ENCODE data around the gene NLRP14.

The NLRP14 gene, protein sequence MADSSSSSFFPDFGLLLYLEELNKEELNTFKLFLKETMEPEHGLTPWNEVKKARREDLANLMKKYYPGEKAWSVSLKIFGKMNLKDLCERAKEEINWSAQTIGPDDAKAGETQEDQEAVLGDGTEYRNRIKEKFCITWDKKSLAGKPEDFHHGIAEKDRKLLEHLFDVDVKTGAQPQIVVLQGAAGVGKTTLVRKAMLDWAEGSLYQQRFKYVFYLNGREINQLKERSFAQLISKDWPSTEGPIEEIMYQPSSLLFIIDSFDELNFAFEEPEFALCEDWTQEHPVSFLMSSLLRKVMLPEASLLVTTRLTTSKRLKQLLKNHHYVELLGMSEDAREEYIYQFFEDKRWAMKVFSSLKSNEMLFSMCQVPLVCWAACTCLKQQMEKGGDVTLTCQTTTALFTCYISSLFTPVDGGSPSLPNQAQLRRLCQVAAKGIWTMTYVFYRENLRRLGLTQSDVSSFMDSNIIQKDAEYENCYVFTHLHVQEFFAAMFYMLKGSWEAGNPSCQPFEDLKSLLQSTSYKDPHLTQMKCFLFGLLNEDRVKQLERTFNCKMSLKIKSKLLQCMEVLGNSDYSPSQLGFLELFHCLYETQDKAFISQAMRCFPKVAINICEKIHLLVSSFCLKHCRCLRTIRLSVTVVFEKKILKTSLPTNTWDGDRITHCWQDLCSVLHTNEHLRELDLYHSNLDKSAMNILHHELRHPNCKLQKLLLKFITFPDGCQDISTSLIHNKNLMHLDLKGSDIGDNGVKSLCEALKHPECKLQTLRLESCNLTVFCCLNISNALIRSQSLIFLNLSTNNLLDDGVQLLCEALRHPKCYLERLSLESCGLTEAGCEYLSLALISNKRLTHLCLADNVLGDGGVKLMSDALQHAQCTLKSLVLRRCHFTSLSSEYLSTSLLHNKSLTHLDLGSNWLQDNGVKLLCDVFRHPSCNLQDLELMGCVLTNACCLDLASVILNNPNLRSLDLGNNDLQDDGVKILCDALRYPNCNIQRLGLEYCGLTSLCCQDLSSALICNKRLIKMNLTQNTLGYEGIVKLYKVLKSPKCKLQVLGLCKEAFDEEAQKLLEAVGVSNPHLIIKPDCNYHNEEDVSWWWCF

GRCh38 chr11:7020183-7020917 is at the start of gene NLRP14, which contains the start of gene ZNF214:
TSS of gene NLRP14 (plus strand) at chr11:7020479. CDS start at chr11:7038587, 18,108 bp downstream.
TSS of gene ZNF214 (minus strand) at chr11:7020346. CDS start at chr11:7002835, 17,511 bp downstream.
- peak within 1 kb of the TSS; percentile 85 for H3K4me3 ChIP-seq (ENCODE audit: low read depth, low read length)
- peak within 1 kb of the TSS; percentile 24; the same call in 1 of the 2 replicates for H3K27ac ChIP-seq (ENCODE audit: low read depth, low read length)
- no peaks in the 10 kb centered on the region for H3K9me3 ChIP-seq (ENCODE audit: control insufficient read depth, insufficient read depth, low read depth, low read length)
- H3K9ac ChIP-seq (ENCODE audit: low read length) = peak within 1 kb of the TSS; percentile 77
- H3K27me3 ChIP-seq (ENCODE audit: control insufficient read depth, insufficient read depth, low read length) = peaks cover 9% of the 10 kb centered on the region; the same call in 1 of the 2 replicates
- no peaks in the 10 kb centered on the region for H3K4me1 ChIP-seq (ENCODE audit: control insufficient read depth, insufficient read depth, low read length)
- no peaks in the 10 kb centered on the region for H3K36me3 ChIP-seq (ENCODE audit: control insufficient read depth, insufficient read depth, low read length)

DNA sequence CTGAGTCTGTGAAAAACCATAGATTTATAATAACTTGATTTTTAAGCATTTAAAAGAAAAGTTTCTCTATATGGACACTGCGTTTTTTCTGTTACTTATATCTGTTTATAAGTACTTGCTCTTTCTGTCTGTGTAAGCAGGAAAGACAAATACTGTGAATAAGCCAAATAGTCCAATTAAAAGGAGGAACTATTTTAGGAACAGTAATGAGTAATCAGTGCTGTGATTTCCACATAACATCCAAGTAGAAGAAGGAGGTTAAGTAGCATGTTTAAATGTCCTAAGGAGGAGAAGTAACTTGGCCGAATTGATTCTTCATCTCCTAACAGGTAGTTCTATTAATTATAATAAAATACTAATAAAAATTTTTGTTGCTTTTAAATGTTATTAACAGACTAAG is 40.9 kb upstream of the NLRP14 start:
- Histone ChIP-seq H3K27ac (ENCODE audit: low read depth, low read length) (no peak overlapping the region), H3K4me1 (ENCODE audit: control insufficient read depth, insufficient read depth, low read length) (no peaks in the 10 kb centered on the region), H3K9me3 (ENCODE audit: control insufficient read depth, insufficient read depth, low read depth, low read length) (no peaks in the 10 kb centered on the region), H3K27me3 (ENCODE audit: control insufficient read depth, insufficient read depth, low read length) (no peaks in the 10 kb centered on the region), H3K36me3 (ENCODE audit: control insufficient read depth, insufficient read depth, low read length) (no peaks in the 10 kb centered on the region), H3K9ac (ENCODE audit: low read length) (no peak overlapping the region), H3K4me3 (ENCODE audit: low read depth, low read length) (no peak overlapping the region)

DNA sequence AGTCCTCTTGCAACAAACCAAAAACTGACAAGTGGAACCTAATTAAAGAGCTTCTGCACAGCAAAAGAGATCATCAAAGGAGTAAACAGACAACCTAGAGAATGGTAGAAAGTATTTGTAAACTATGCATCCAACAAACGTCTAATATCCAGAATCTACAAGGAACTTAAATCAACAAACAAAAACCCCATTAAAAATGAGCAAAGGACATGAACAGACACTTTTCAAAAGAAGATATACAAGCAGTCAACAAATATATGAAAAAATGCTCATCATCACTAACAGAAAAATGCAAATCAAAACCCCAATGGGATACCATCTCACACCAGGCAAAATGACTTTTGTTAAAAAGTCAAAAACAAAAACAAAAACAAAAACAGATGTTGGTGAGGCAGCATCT is 33.8 kb upstream of the NLRP14 start:
- Histone ChIP-seq H3K4me3 (ENCODE audit: low read depth, low read length) (no peak overlapping the region), H3K4me1 (ENCODE audit: control insufficient read depth, insufficient read depth, low read length) (no peaks in the 10 kb centered on the region), H3K27ac (ENCODE audit: low read depth, low read length) (no peak overlapping the region), H3K27me3 (ENCODE audit: control insufficient read depth, insufficient read depth, low read length) (no peaks in the 10 kb centered on the region), H3K36me3 (ENCODE audit: control insufficient read depth, insufficient read depth, low read length) (no peaks in the 10 kb centered on the region), H3K9ac (ENCODE audit: low read length) (no peak overlapping the region), H3K9me3 (ENCODE audit: control insufficient read depth, insufficient read depth, low read depth, low read length) (no peaks in the 10 kb centered on the region)

DNA sequence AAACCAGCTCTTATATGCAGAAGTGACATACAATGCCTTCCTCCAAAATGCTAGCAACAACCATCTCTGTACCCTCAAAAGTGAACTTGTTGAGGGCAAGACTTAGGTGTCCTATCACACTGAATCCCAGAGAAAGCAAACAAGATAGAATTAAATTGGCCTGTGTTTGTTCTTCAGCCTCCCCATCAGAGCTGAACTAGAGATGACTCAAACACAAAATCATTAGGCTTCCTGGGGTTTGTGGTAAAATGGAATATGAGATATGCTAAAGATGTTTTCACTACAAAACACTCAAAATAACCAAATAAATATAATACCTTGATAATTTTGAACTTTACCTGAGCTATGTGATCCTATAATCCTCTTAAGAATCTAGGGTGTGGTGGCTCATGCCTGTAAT is 31.8 kb upstream of the NLRP14 start:
- Histone ChIP-seq H3K9me3 (ENCODE audit: control insufficient read depth, insufficient read depth, low read depth, low read length) (no peaks in the 10 kb centered on the region), H3K27me3 (ENCODE audit: control insufficient read depth, insufficient read depth, low read length) (no peaks in the 10 kb centered on the region), H3K27ac (ENCODE audit: low read depth, low read length) (no peak overlapping the region), H3K4me3 (ENCODE audit: low read depth, low read length) (no peak overlapping the region), H3K9ac (ENCODE audit: low read length) (no peak overlapping the region), H3K36me3 (ENCODE audit: control insufficient read depth, insufficient read depth, low read length) (no peaks in the 10 kb centered on the region), H3K4me1 (ENCODE audit: control insufficient read depth, insufficient read depth, low read length) (no peaks in the 10 kb centered on the region)

- Histone ChIP-seq H3K36me3 (ENCODE audit: control insufficient read depth, insufficient read depth, low read length) (no peaks in the 10 kb centered on the region), H3K9me3 (ENCODE audit: control insufficient read depth, insufficient read depth, low read depth, low read length) (no peaks in the 10 kb centered on the region), H3K27me3 (ENCODE audit: control insufficient read depth, insufficient read depth, low read length) (no peaks in the 10 kb centered on the region), H3K9ac (ENCODE audit: low read length) (no peak overlapping the region), H3K4me1 (ENCODE audit: control insufficient read depth, insufficient read depth, low read length) (no peaks in the 10 kb centered on the region), H3K27ac (ENCODE audit: low read depth, low read length) (no peak overlapping the region), H3K4me3 (ENCODE audit: low read depth, low read length) (no peak overlapping the region)
Observed at GRCh38 chr11:6991227-6991626, 29.1 kb upstream of the NLRP14 start.

GRCh38 chr11:6992026-6992425 is 28.3 kb upstream of the NLRP14 start:
- Histone ChIP-seq H3K4me3 (ENCODE audit: low read depth, low read length) (no peak overlapping the region), H3K9me3 (ENCODE audit: control insufficient read depth, insufficient read depth, low read depth, low read length) (no peaks in the 10 kb centered on the region), H3K27me3 (ENCODE audit: control insufficient read depth, insufficient read depth, low read length) (no peaks in the 10 kb centered on the region), H3K36me3 (ENCODE audit: control insufficient read depth, insufficient read depth, low read length) (no peaks in the 10 kb centered on the region), H3K9ac (ENCODE audit: low read length) (no peak overlapping the region), H3K4me1 (ENCODE audit: control insufficient read depth, insufficient read depth, low read length) (no peaks in the 10 kb centered on the region), H3K27ac (ENCODE audit: low read depth, low read length) (no peak overlapping the region)

DNA sequence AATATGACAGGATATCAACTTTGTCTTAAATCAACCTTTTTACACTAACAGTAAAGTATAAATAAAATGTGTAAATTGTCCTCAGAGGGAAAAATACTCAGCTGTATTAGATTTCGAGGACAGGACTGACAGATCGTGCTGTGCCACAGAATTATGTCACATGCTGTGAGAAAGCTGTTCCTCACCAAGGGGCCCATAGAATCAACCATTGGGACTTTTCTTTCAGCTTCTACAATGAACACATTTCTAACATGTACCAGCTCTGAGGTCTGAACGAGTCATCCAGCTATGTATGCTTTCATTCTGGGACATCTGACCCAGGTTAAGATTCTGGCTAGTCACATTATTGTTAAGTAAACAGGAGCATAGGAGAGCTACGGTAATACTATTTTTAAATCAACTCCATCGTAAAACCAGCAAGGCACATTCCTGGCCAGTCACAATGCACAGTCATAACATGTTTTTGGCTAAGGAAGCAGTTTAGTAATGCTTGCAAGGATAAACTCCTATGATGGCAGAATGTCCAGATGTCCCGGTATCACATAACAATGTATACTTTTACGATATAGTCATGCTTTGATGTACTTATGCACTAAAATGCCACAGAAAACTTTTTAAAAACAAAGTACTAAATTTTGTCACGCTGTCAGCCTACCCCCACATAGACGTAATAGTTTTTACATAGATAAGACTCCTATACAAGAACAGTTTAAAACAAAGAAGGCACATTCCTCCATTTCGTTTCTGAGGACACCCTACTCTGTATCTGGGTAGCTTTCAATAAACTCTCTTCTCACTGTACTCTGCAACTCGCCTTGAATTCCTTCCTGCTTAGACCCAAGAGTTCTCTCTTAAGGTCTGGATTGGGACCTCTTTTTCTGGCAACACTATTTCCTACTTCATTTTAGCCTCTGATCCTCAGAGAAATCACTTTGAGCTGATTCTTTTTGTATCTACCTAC is 27.5 kb upstream of the NLRP14 start:
- Histone ChIP-seq H3K4me3 (ENCODE audit: low read depth, low read length) (no peak overlapping the region), H3K36me3 (ENCODE audit: control insufficient read depth, insufficient read depth, low read length) (no peaks in the 10 kb centered on the region)

GRCh38 chr11:6995703-6996102 is 24.6 kb upstream of the NLRP14 start:
- H3K9ac ChIP-seq (ENCODE audit: low read length) = no peak overlapping the region
- no peaks in the 10 kb centered on the region for H3K27me3 ChIP-seq (ENCODE audit: control insufficient read depth, insufficient read depth, low read length)
- no peak overlapping the region for H3K4me3 ChIP-seq (ENCODE audit: low read depth, low read length)

More for the DNA sequence above, 27.5 kb upstream of the NLRP14 start:
- Histone ChIP-seq H3K9me3 (ENCODE audit: control insufficient read depth, insufficient read depth, low read depth, low read length) (no peaks in the 10 kb centered on the region), H3K27me3 (ENCODE audit: control insufficient read depth, insufficient read depth, low read length) (no peaks in the 10 kb centered on the region), H3K9ac (ENCODE audit: low read length) (no peak overlapping the region), H3K27ac (ENCODE audit: low read depth, low read length) (no peak overlapping the region), H3K4me1 (ENCODE audit: control insufficient read depth, insufficient read depth, low read length) (no peaks in the 10 kb centered on the region)

DNA sequence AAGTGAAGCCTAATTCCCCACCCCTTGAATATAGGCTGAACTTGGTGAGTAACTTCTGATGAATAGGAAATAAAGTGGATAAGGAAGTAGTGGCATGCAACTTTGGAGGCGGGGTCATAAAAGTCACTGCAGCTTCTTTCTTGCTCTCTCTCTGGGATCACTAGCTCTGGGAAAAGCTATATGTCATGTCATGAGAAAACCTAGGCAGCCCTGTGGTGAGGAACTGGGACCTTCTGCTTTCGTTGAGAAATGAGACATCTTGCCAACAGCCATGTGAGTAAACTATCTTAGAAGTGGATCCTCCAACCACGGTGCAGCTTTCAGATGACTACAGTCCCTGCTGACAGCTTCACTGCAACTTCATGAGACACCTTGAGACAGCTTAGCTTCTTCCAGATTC is 15.8 kb upstream of the NLRP14 start:
- Histone ChIP-seq H3K4me1 (ENCODE audit: control insufficient read depth, insufficient read depth, low read length) (no peaks in the 10 kb centered on the region), H3K27me3 (ENCODE audit: control insufficient read depth, insufficient read depth, low read length) (no peaks in the 10 kb centered on the region), H3K36me3 (ENCODE audit: control insufficient read depth, insufficient read depth, low read length) (peaks cover 8% of the 10 kb centered on the region; the same call in 1 of the 2 replicates), H3K9me3 (ENCODE audit: control insufficient read depth, insufficient read depth, low read depth, low read length) (no peaks in the 10 kb centered on the region), H3K27ac (ENCODE audit: low read depth, low read length) (no peak overlapping the region), H3K9ac (ENCODE audit: low read length) (no peak overlapping the region), H3K4me3 (ENCODE audit: low read depth, low read length) (no peak overlapping the region)

More at GRCh38 chr11:6995703-6996102, 24.6 kb upstream of the NLRP14 start:
- no peaks in the 10 kb centered on the region for H3K4me1 ChIP-seq (ENCODE audit: control insufficient read depth, insufficient read depth, low read length)
- no peak overlapping the region for H3K27ac ChIP-seq (ENCODE audit: low read depth, low read length)
- peaks cover 5% of the 10 kb centered on the region; the same call in 1 of the 2 replicates for H3K36me3 ChIP-seq (ENCODE audit: control insufficient read depth, insufficient read depth, low read length)
- H3K9me3 ChIP-seq (ENCODE audit: control insufficient read depth, insufficient read depth, low read depth, low read length) = no peaks in the 10 kb centered on the region
